AG09309 (cell line): ENCODE measurements around the gene DNAH10.
A peak's percentile ranks its signal among the peaks of the same experiment; 100 is the strongest.

Source experiments
- DNase-seq: peaks from one replicate; pipeline ENCODE4 v3.0.0-alpha.2; 2010; ENCODE audit warnings: low read depth
- H3K4me3 ChIP-seq: 2 replicates; pipeline ENCODE4 v1.5.1; 2011; ENCODE audit warnings: mild to moderate bottlenecking, low read depth, low read length, moderate library complexity; ENCODE audit not compliant: control insufficient read depth
- TF ChIP-seq, protein P1 (sequence below): IDR thresholded peaks from 2 replicates; pipeline ENCODE4 v1.5.1; 2011; ENCODE audit warnings: mild to moderate bottlenecking, low read depth, low read length, inconsistent platforms; ENCODE audit not compliant: insufficient read depth, control insufficient read depth; ENCODE audit errors: missing control alignments

Gene DNAH10

DNA sequence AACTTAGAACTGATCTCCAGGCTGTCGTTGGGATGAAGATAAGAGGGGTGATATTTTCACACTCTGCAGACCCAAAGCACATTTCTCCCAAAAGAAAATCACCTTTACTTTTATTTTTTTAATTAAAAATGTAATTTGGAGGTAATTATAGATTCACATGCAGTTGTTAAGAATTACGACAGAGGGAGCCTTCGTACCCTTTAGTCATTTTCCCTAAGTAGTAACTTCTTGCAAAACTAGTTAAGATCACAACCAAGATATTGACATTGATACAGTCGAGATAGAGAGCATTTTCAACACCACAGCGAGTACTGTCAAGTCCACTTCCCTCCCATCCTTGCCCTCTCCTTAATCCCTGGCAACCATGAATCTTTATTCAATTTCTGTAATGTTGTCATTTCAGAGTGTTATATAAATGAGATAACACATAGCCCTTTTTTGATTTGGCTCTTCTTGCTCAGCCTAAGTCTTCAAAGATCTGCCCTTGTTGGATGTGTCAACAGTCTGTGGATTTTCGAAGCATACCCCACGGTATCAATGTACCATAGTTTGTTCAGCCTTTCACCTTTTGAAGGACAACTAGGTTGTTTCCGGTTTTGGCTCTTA, 39.6 kb downstream of the DNAH10 start:
- TF ChIP-seq, protein P1, sequence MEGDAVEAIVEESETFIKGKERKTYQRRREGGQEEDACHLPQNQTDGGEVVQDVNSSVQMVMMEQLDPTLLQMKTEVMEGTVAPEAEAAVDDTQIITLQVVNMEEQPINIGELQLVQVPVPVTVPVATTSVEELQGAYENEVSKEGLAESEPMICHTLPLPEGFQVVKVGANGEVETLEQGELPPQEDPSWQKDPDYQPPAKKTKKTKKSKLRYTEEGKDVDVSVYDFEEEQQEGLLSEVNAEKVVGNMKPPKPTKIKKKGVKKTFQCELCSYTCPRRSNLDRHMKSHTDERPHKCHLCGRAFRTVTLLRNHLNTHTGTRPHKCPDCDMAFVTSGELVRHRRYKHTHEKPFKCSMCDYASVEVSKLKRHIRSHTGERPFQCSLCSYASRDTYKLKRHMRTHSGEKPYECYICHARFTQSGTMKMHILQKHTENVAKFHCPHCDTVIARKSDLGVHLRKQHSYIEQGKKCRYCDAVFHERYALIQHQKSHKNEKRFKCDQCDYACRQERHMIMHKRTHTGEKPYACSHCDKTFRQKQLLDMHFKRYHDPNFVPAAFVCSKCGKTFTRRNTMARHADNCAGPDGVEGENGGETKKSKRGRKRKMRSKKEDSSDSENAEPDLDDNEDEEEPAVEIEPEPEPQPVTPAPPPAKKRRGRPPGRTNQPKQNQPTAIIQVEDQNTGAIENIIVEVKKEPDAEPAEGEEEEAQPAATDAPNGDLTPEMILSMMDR, result peak; percentile 54
- no peak overlapping the region for H3K4me3 ChIP-seq
- DNase-seq, result peak; percentile 8

DNA sequence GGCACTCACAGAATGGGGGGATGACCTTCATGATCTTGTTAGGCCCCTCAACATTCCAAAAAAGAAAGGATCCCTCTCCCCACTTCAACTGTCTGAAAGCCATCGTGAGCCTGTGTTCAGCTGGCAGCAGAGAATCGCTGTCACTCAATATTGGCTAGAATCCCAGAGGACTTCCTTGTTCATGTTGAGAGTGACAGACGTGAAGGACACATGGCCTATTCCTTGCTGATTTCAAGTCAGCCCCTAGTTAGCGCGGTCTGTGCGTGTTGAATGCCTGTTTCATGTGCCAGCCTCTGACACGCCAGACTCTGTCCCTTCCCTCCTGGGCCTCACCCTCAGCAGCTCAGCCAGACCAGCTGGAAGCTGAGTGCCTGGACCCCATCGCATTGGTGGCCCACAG, 43.1 kb downstream of the DNAH10 start:
- H3K4me3 ChIP-seq, result no peak overlapping the region
- TF ChIP-seq, protein P1, result no peak
- no peak for DNase-seq

DNA sequence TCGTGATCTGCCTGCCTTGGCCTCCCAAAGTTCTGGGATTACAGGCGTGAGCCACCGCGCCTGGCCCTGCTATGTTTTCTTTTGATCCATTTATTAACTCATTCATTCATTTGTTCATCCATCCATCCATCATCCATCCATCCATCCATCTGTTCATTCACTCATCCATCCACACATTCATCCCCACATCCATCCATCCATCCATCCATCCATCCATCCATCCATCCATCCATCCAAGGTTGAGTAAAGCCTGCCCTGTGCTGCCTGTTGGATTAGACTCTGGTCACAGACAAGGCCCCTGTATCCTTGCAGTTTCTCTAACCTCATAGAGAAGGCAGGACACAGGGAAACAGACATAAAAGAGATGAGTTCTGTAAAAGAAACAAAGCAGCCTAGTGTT, 44.9 kb downstream of the DNAH10 start:
- H3K4me3 ChIP-seq, result no peak overlapping the region
- TF ChIP-seq, protein P1, result no peak
- no peak for DNase-seq

DNA sequence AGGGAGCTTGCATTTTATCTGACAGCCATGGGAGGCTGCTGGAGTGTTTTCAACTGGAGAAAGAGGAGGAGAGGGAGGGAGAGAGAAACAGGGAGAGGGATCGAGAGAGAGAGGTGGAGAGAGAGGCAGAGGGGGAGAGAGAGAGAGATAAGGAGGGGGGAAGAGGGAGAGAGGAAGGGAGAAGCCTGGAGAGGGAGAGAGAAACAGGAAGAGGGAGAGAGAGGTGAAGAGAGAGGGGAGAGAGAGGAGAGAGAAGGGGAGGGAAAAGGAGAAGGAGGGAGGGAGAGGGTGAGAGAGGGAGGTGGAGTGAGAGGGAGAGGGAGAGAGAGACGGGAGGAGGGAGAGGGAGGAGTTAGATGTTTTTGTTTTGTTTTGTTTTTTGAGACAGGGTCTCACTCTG, 45.6 kb downstream of the DNAH10 start:
- TF ChIP-seq, protein P1, result no peak
- no peak for DNase-seq
- no peak overlapping the region for H3K4me3 ChIP-seq

DNA sequence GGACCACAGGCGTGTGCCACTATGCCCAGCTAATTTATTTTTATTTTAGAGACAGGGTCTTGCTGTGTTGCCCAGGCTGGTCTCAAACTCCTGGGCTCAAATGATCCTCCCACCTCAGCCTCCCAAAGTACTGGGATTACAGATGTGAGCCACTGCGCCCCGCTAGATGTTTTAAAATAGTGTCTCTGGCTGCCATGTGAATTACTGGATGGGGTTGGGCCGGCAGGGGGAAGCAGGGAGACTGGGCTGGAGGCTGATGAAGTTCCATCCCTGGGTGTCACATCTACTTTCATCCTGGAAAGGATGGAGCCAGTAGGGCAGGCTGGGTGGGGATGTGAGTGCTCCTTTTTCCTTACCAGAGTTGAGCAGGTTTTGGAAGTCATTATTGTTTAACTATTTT, 46.1 kb downstream of the DNAH10 start:
- H3K4me3 ChIP-seq, result no peak overlapping the region
- TF ChIP-seq, protein P1, result peak; percentile 45
- no peak for DNase-seq

DNA sequence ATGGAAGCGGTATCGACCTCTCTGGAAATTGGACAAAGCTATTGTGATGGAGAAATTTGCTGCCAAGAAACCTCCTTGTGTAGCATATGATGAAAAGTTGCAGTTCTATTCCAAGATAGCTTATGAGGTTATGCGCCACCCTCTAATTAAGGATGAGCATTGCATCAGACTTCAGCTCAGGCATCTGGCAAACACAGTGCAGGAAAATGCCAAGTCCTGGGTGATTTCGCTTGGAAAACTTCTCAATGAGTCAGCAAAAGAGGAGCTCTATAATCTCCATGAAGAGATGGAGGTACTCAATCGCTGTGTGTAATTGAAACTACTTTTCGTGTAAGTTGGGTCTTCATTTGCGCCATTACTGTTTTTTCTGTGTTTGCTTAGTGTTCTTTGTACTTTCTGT, 51.2 kb downstream of the DNAH10 start:
- TF ChIP-seq, protein P1, result no peak

DNA sequence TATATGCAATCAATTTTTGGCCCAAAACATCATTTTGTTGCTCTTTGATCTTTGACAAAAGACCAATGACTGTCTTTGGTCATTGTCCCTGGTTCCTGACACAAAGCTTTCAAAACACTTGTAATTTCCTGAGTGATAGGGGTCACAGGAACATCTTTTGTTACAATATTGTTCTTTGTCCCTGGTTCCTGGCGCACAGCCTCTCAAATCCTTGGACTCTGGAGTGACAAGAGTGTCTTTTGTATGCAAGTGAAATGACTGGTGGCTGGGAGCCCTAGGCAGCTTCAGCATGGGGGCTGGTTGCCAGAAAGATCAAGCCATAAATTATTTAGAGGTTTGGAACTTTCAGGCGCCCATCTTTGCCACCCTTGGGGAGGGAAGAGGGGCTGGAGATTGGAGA, 53.9 kb downstream of the DNAH10 start:
- no peak for DNase-seq

More for the DNA sequence above, 51.2 kb downstream of the DNAH10 start:
- no peak overlapping the region for H3K4me3 ChIP-seq
- DNase-seq, result peak; percentile 35

More for the DNA sequence above, 53.9 kb downstream of the DNAH10 start:
- TF ChIP-seq, protein P1, result no peak
- H3K4me3 ChIP-seq, result no peak overlapping the region
